HG03442 (cell line): Measurements from ENCODE around the gene UNC13B.
"Not testable (repeated sequence)": the region's sequence is repeated elsewhere in the genome, so short reads cannot be mapped to it uniquely, and the experiment has no call there.

Experiments used
- ATAC-seq: cut with Tn5 transposase; IDR thresholded peaks from one replicate; pipeline ENCODE4 v1.9.1; 2021; ENCODE audit warnings: mild to moderate bottlenecking, moderate library complexity; ENCODE audit not compliant: unreplicated experiment

Gene UNC13B

GRCh38 chr9:35364817-35365585, 203.2 kb downstream of the UNC13B start:
- ATAC-seq = no peak

- ATAC-seq = no peak
Observed at GRCh38 chr9:35366627-35367026, 204.8 kb downstream of the UNC13B start.

GRCh38 chr9:35367451-35367850, 205.6 kb downstream of the UNC13B start:
- ATAC-seq = no peak

GRCh38 chr9:35370241-35370640, 208.4 kb downstream of the UNC13B start:
- no peak for ATAC-seq

GRCh38 chr9:35374436-35374835, 212.6 kb downstream of the UNC13B start:
- ATAC-seq = no peak

- no peak for ATAC-seq
Observed at GRCh38 chr9:35374910-35375309, 213.1 kb downstream of the UNC13B start.

GRCh38 chr9:35380039-35380438, 218.2 kb downstream of the UNC13B start:
- ATAC-seq = no peak

GRCh38 chr9:35380619-35381018, 218.8 kb downstream of the UNC13B start:
- ATAC-seq = no peak

- no peak for ATAC-seq
Observed at GRCh38 chr9:35385042-35385441, 223.2 kb downstream of the UNC13B start.

GRCh38 chr9:35395076-35395705, 233.4 kb downstream of the UNC13B start:
- ATAC-seq = no peak

- no peak for ATAC-seq
Observed at GRCh38 chr9:35395706-35396101, 233.9 kb downstream of the UNC13B start.

- no peak for ATAC-seq
Observed at GRCh38 chr9:35396560-35397215, 234.9 kb downstream of the UNC13B start.

GRCh38 chr9:35397216-35397698, 235.4 kb downstream of the UNC13B start:
- no peak for ATAC-seq

- ATAC-seq = no peak
Observed at GRCh38 chr9:35397923-35398322, 236.1 kb downstream of the UNC13B start.

GRCh38 chr9:35398651-35399335, 237.0 kb downstream of the UNC13B start:
- ATAC-seq = no peak

- no peak for ATAC-seq
Observed at GRCh38 chr9:35404865-35405264, 243.1 kb downstream of the UNC13B start.

GRCh38 chr9:35406183-35406959, 244.6 kb downstream of the UNC13B start:
- peak; percentile 55 for ATAC-seq

GRCh38 chr9:35407846-35408245, 246.0 kb downstream of the UNC13B start:
- no peak for ATAC-seq

- ATAC-seq = not testable (repeated sequence)
Observed at GRCh38 chr9:35409434-35409833, 247.6 kb downstream of the UNC13B start.

- ATAC-seq = no peak
Observed at GRCh38 chr9:35414889-35415288, 253.1 kb downstream of the UNC13B start.
